ENCODE data around the gene TMEM235. TPM values are rescaled to one million over a fixed set of nuclear protein-coding genes. Genes with fewer than 3 reads are reported as not detected.
A peak's percentile ranks its signal among the peaks of the same experiment; 100 is the strongest.

TMEM235 gene
- total RNA-seq, 1 donor from 2014 or later, result not detected

DNA sequence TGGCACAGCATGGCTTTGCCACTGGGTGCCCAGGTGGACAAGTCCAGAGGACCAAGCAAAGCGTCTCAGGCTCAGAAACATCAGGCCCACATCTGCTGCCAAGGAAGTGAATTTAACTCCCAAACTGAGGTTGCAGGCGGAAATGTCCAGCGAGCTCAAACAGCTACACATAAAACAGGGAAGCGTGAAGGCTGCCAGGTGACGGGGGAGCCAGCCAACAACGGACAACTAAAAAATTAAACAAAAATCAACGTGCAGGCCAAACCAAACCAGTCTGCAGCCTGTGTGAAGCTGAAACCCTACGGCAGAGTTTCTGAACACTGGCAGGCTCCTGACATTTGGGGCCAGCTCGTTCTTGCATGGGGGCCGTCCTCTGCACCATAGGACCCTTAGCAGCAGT, 47.1 kb upstream of the TMEM235 start:
- Histone ChIP-seq H3K4me2 (peak overlapping the region; percentile 97), H3K4me1 (peaks cover 27% of the 10 kb centered on the region), H3K27me3 (no peaks in the 10 kb centered on the region), H3K4me3 (no peak overlapping the region), H3K27ac (no peak overlapping the region), H3K9ac (no peak overlapping the region), H4K20me1 (ENCODE audit: low read depth) (peaks cover 40% of the 10 kb centered on the region), H3F3A (ENCODE audit: low read depth) (no peaks in the 10 kb centered on the region), H2AFZ (replicated peaks) (no peak overlapping the region), H3K9me3 (ENCODE audit: low read depth) (no peaks in the 10 kb centered on the region), H3K36me3 (peaks cover 3% of the 10 kb centered on the region), H3K79me2 (ENCODE audit: low read depth) (peaks cover 80% of the 10 kb centered on the region)
- Mint-ChIP-seq H3K27me3 (ENCODE audit: insufficient read depth, low read depth) (peaks cover 6% of the 10 kb centered on the region), H3K4me1 (peaks cover 32% of the 10 kb centered on the region), H3K27ac (no peak overlapping the region), H3K4me3 (peak overlapping the region; percentile 88), H3K9me3 (no peaks in the 10 kb centered on the region), H3K36me3 (peaks cover 28% of the 10 kb centered on the region)
- DNase-seq (ENCODE audit: low spot score), result no peak
- no peak for TF ChIP-seq EZH2phosphoT487 (IDR thresholded peaks at IDR 0.05)
- TF ChIP-seq EZH2 (IDR thresholded peaks at IDR 0.05), result no peak
- no peak for TF ChIP-seq CTCF (IDR thresholded peaks at IDR 0.05)

- peaks cover 32% of the 10 kb centered on the region for H3K4me1 Mint-ChIP-seq
- H3F3A ChIP-seq (ENCODE audit: low read depth), result no peaks in the 10 kb centered on the region
- H3K9me3 ChIP-seq (ENCODE audit: low read depth), result no peaks in the 10 kb centered on the region
- no peaks in the 10 kb centered on the region for H3K27me3 ChIP-seq
- peaks cover 86% of the 10 kb centered on the region for H3K79me2 ChIP-seq (ENCODE audit: low read depth)
- peak overlapping the region; percentile 88 for H3K4me3 Mint-ChIP-seq
- no peak for TF ChIP-seq EZH2 (IDR thresholded peaks at IDR 0.05)
- TF ChIP-seq CTCF (IDR thresholded peaks at IDR 0.05), result no peak
- TF ChIP-seq EZH2phosphoT487 (IDR thresholded peaks at IDR 0.05), result no peak
- H3K4me1 ChIP-seq, result peaks cover 27% of the 10 kb centered on the region
- DNase-seq (ENCODE audit: low spot score), result no peak
- H3K9ac ChIP-seq, result peak overlapping the region; percentile 40
- no peak overlapping the region for H2AFZ ChIP-seq (replicated peaks)
- H3K36me3 ChIP-seq, result peaks cover 3% of the 10 kb centered on the region
- peaks cover 6% of the 10 kb centered on the region for H3K27me3 Mint-ChIP-seq (ENCODE audit: insufficient read depth, low read depth)
- H3K4me3 ChIP-seq, result peak overlapping the region; percentile 70
- peak overlapping the region; percentile 97 for H3K4me2 ChIP-seq
- H4K20me1 ChIP-seq (ENCODE audit: low read depth), result peaks cover 40% of the 10 kb centered on the region
- H3K9me3 Mint-ChIP-seq, result no peaks in the 10 kb centered on the region
- H3K27ac ChIP-seq, result no peak overlapping the region
- H3K36me3 Mint-ChIP-seq, result peaks cover 25% of the 10 kb centered on the region
- H3K27ac Mint-ChIP-seq, result peak overlapping the region; percentile 40
Measured at GRCh38 chr17:78184868-78185267, 46.6 kb upstream of the TMEM235 start.

DNA sequence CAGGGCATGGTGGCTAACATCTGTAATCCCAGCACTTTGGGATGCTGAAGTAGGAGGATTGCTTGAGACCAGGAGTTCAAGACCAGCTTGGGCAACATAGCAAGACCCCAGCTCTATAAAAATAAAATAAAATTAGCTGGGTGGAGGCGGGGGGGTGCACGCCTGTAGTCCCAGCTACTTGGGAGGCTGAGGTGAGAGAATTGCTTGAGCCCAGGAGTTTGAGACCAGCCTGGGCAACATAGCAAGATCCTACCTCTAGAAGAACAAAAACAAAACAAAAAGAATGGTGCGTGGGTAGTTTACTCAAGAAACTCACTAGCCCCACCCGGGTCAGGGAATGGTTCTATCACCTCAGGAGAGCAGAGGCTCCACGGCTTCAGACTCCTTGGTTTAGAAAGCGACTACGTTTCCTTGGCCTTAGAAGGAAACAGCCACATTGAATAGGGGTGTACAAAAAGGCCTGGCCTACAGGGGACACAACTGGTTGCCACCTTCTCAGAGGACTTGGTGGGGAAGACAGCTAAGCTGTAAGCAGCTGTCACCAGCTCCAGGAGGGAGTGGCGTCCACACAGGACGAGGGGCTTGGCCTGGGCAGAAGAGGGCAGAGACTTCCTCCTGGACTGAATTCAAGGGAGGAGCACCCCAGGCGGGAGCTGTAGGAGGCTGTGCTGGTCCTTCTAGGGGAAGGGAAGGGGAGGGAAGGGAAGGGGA, 45.3 kb upstream of the TMEM235 start:
- Histone ChIP-seq H2AFZ (replicated peaks) (no peak overlapping the region), H3K4me1 (peaks cover 27% of the 10 kb centered on the region), H3K36me3 (no peaks in the 10 kb centered on the region), H3K27ac (no peak overlapping the region), H3K27me3 (no peaks in the 10 kb centered on the region), H3K4me2 (peak overlapping the region; percentile 97), H3K9me3 (ENCODE audit: low read depth) (no peaks in the 10 kb centered on the region), H3K9ac (peak overlapping the region; percentile 60), H3K4me3 (peak overlapping the region; percentile 70), H4K20me1 (ENCODE audit: low read depth) (peaks cover 40% of the 10 kb centered on the region), H3F3A (ENCODE audit: low read depth) (no peaks in the 10 kb centered on the region), H3K79me2 (ENCODE audit: low read depth) (peaks cover 85% of the 10 kb centered on the region)
- DNase-seq (ENCODE audit: low spot score), result peak; percentile 42
- peaks cover 10% of the 10 kb centered on the region for H3K27me3 Mint-ChIP-seq (ENCODE audit: insufficient read depth, low read depth)
- H3K9me3 Mint-ChIP-seq, result no peaks in the 10 kb centered on the region
- peak overlapping the region; percentile 60 for H3K27ac Mint-ChIP-seq
- H3K4me1 Mint-ChIP-seq, result peaks cover 34% of the 10 kb centered on the region
- H3K4me3 Mint-ChIP-seq, result peak overlapping the region; percentile 88
- TF ChIP-seq CTCF (IDR thresholded peaks at IDR 0.05) (no peak), EZH2 (IDR thresholded peaks at IDR 0.05) (no peak), EZH2phosphoT487 (IDR thresholded peaks at IDR 0.05) (no peak)
- peaks cover 23% of the 10 kb centered on the region for H3K36me3 Mint-ChIP-seq

All from neural progenitor cell (in vitro differentiated cells).